IPS DF 4.7 (cell line): Measurements from ENCODE around the gene HNRNPL.
"Not testable (repeated sequence)": the region's sequence is repeated elsewhere in the genome, so short reads cannot be mapped to it uniquely, and the experiment has no call there.

ENCODE experiments used
- DNase-seq: peaks from one replicate; pipeline ENCODE4 v3.0.0-alpha.2; 2013; ENCODE audit warnings: low spot score; ENCODE audit errors: extremely low read depth

The HNRNPL gene

DNA sequence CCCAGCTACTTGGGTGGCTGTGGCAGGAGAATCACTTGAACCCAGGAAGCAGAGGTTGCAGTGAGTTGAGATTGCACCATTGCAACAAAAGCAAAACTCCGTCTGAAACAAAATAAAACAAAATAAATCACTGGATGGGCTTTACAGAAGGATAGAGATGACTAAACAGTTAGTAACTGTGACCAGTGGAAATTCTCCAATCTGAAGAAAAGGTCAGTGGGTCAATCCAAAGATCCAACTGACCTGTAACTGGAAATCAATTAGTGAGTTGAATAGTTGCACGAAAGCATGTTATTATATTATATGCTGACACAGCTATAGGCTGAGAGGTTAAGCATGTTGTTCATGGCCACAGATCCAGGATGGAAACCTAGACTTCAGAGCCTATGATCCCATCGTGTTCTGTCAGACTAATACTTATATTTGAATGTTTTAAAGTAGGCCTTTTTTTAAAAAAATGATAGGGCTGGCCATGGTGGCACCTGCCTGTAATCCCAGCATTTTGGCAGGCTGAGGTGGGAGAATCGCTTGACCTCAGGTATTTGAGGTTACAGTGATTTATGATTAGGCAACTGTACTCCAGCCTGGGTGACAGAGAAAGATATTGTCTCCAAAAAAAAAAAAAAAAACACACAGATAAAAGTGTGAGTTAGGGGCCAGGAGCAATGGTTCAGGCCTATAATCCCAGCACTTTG, 19.6 kb downstream of the HNRNPL start:
- no peak for DNase-seq

DNA sequence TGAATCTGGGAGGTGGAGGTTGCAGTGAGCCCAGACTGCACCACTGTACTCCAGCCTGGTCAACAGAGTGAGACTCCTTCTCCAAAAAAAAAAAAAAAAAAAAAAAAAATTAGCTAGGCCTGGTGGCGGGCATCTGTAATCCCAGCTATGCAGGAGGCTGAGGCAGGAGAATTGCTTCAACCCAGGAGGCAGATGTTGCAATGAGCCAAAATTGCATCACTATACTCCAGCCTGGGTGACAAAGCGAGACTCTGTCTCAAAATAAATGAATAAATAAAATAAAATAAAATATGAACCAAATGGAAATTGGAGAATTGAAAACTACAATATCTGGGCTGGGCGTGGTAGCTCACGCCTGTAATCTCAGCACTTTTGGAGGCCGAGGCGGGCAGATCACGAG, 20.6 kb downstream of the HNRNPL start:
- DNase-seq, result not testable (repeated sequence)

- no peak for DNase-seq
Observed at GRCh38 chr19:38826856-38827551, 22.8 kb downstream of the HNRNPL start.

DNA sequence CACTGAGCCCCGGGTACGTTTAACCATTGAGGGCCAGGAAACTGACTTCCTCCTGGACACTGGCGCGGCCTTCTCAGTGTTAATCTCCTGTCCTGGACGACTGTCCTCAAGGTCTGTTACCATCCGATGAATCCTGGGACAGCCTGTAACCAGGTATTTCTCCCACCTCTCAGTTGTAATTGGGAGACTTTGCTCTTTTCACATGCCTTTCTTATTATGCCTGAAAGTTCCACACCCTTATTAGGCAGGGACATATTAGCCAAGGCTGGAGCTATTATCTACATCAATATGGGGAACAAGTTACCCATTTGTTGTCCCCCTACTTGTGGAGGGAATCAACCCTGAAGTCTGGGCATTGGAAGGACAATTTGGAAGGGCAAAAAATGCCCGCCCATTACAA, 23.9 kb downstream of the HNRNPL start:
- DNase-seq, result not testable (repeated sequence)

GRCh38 chr19:38821230-38821825, 28.5 kb downstream of the HNRNPL start:
- DNase-seq, result not testable (repeated sequence)

DNA sequence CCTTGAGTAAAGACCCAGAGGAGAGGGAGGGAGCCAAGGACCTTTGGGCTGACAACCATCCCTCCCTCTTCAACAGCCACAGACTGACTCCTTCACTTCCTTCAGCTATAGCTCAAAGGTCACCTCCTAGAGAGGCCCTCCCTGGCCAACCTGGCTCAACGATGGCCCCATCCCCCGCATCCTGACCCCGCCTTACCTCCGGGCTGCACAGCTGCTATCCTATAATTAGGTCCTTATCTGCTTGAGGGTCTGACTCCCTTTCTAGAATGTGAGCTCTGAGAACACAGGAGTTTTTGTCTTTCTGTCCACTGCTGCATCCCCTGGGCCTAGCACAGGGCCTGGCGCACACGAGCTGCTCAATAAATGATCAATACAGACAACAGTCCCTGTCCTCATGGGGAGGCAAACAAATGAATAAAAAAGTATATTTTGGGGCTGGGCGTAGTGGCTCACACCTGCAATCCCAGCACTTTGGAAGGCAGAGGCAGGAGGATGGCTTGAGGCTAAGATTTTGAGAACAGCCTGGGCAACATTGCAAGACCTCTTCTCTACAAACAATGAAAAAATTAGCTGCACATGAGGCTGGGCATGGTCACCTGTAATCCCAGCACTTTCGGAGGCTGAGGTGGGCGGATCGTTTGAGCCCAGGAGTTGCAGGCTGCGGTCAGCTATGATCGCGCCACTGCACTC, 30.4 kb downstream of the HNRNPL start:
- DNase-seq, result no peak

DNA sequence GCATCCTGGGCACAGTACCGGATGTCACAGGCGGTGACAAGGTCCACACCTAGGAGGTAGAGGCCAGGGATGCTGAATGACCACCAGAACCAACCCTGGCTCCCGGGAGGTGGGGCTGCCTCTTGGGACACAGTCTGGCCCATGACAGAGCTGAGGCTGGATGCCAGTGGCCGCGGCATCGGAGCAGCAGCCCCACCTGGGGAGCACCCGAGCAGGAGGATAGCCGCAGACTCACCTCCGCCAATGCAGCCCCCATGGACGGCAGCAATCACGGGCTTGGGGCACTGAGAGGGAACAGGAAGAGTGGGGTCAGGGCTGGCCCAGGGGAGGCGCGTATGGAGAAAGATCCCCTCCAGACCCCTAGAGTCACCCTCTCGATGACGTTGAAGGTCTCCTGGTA, 32.7 kb downstream of the HNRNPL start:
- no peak for DNase-seq

- no peak for DNase-seq
Observed at GRCh38 chr19:38816131-38816750, 33.5 kb downstream of the HNRNPL start.

DNA sequence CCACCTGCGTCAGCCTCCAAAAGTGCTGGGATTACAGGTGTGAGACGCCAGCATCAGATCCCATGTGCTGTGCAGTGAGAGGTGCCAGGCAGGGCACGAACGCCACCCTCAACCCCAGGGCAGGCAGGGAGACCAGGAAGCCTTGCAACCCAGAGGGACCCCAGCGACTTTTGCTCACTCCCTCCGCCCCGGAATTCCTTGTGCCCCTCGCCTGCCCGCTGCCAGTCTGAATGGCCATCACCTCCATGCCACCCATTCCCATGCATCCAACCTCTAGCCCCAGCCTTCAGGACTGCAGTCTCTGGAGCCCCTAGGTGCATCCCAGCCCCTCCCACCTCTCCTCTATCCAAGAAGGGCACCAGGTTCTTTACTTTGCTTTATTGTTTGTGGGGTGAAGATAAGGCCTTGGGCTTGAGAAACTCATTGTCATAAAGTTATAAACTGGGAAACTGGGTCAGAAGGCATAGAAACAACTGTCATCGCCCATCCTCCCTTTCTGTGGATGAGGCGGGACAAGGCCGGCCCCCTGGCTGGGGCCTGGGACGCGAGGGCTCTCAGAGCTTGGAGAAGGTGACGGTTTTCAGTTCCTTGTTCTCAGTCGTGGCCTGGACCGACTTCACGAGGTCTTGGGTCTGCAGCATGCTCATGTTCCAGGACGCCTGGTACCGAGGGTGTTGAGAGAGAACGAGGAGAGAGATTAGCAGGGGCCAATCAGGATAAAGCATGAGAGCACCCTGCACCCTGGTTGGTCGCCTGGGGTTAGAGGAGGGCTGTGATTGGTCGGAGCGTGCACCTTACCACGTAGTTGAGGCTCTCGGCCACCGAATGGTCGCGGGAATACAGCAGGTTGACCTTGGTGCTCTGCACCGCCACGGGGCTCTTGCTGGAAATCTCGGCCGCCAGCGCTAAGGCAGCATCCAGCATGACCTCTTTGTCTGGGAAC, 34.5 kb downstream of the HNRNPL start:
- DNase-seq, result no peak

GRCh38 chr19:38813932-38814331, 35.9 kb downstream of the HNRNPL start:
- DNase-seq, result not testable (repeated sequence)

DNA sequence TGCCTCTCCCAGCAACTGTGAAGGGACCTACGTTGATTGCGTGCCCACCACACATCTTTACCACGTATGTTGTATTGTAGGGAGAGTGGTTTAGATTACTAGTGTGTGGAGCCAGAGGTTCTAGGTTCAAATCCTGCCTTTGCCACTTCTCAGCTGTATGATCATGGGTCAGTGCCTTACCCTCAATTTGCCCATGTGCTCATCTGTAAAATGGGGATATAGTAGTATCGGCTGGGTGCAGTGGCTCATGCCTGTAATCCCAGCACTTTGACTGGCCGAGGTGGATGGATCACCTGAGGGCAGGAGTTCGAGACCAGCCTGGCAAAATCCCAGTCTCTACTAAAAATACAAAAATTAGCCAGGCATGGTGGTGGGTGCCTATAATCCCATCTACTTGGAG, 36.5 kb downstream of the HNRNPL start:
- DNase-seq, result no peak

DNA sequence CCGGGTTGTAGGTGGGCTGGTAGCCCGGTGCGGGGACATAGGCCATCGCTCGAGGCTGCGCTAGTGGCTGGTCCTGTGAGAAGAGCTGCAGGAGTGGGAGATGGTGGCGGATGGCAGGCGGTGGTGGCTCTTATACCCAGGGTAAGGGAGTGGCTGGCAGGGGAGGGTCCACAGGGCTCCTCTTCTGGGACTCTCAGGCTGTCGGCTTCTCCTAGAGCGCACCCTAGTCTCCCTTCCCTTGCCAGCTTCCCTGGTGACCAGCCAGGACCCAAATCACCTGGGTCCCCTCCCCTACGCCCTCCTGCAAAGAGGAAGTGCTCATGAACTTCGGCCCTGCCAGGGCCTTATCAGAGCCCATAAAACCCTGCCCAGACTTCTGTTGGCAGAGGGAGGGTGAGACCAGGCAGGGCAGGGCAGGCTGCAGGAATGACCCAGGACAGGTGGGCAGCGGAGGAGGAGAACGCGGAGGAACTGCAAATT, 36.9 kb downstream of the HNRNPL start, which contains the start of gene LGALS4:
Gene LGALS4, minus strand, starts transcription at position 105 of the 480 bp plus-strand sequence. Its CDS starts 59 bp downstream, at position 46.
- DNase-seq, result no peak

- DNase-seq, result no peak
Observed at GRCh38 chr19:38812009-38812840, 37.6 kb downstream of the HNRNPL start.

DNA sequence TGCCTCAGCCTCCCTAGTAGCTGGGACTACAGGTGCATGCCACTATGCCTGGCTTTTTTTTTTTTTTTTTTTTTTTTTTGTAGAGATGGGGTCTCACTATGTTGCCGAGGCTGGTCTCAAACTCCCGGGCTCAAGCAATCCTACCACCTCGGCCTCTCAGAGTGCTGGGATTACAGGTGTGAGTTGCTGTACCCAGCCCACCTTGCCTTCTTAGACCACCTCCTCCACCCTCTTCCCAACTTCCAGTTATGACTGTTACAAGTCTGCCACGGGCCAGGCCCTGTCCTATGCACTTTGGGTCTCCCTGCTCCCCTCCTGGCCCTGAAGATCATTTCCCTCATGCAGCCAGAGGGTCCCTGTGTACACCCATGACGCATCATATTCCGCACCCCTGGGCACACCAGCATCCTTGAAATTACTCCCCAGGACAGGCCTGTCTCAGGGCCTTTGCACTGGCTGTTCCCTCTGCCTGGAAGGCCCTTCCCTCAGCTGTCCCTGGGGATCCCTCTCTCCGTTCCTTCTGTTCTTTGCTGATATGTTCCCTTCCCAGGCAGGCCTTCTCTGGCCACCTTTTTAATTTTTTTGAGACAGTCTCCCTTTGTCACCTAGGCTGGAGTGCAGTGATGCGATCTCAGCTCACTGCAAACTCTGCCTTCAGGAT, 40.1 kb downstream of the HNRNPL start:
- no peak for DNase-seq

GRCh38 chr19:38808741-38809140, 41.0 kb downstream of the HNRNPL start:
- no peak for DNase-seq

DNA sequence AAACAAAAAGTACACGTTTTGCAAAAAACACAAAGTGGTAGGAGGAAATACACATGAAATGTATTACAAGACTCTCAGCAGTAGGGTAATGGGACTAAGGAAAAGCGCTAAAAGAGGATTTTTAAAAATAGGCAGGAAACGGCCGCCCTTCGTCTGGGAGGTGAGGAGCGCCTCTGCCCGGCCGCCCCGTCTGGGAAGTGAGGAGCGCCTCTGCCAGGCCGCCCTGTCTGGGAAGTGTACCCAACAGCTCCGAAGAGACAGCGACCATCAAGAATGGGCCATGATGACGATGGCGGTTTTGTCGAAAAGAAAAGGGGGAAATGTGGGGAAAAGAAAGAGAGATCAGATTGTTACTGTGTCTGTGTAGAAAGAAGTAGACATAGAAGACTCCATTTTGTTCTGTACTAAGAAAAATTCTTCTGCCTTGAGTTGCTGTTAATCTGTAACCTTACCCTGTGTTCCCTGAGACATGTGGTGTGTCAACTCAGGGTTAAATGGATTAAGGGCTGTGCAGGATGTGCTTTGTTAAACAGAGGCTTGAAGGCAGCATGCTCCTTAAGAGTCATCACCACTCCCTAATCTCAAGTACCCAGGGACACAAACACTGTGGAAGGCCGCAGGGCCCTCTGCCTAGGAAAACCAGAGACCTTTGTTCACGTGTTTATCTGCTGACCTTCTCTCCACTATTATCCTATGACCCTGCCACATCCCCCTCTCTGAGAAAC, 42.2 kb downstream of the HNRNPL start:
- not testable (repeated sequence) for DNase-seq

- no peak for DNase-seq
Observed at GRCh38 chr19:38806371-38806770, 43.4 kb downstream of the HNRNPL start.

DNA sequence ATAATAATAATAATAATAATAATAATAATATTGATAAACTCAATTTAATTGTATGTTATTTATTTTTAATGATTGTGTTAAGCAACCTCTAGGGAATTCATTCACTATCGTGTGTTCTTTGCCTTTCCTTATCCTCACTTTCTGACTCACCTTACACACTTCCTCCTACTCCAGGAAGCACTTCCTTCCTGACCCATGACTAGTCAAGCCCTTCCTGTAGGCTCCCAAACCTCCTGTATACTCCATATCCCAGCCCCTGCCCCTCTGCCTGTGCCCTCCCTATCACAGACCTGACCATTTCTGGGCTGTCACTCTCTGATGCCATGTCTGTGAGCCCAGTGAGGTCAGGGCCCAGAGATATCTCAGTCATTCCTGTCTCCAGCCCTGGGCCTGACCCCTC, 44.6 kb downstream of the HNRNPL start:
- DNase-seq, result no peak
